ENCODE data around the gene PPP1R10.

GRCh38 chr6:30645989-30646388 lies 28.9 kb upstream of the PPP1R10 start:
- no peak for TF ChIP-seq CTCF (conservative IDR thresholded peaks at IDR 0.05; ENCODE audit: low read depth, low read length)
- TF ChIP-seq EZH2 (IDR thresholded peaks at IDR 0.05; ENCODE audit: borderline replicate concordance, low read depth, low read length, poor library complexity, severe bottlenecking), result no peak

Data from A673 (cell line).